Spinal cord (tissue), 10 donors: ENCODE measurements around the gene TRAF3IP3. TPM values are rescaled to one million over a fixed set of nuclear protein-coding genes. Genes with fewer than 3 reads are reported as not detected.
A peak's percentile ranks its signal among the peaks of the same experiment; 100 is the strongest.
"Not testable (repeated sequence)": the region's sequence is repeated elsewhere in the genome, so short reads cannot be mapped to it uniquely, and the experiment has no call there.

ENCODE experiments used
- DNase-seq, 6 donors: peaks; one replicate each; pipeline versions ENCODE4 v3.0.0 to v3.0.0-alpha.2; 2013 to 2015; ENCODE audit warnings: low spot score in 6 of 6, low read depth in 4 of 6
- H3K27ac ChIP-seq: one replicate; pipeline ENCODE4 v1.5.1; 2013; ENCODE audit warnings: low read depth, low read length, control low read depth
- H3K27me3 ChIP-seq: one replicate; pipeline ENCODE4 v1.6.1; 2013; ENCODE audit warnings: low read length; ENCODE audit not compliant: control insufficient read depth, insufficient read depth
- H3K36me3 ChIP-seq: one replicate; pipeline ENCODE4 v1.6.1; 2013; ENCODE audit warnings: low read length; ENCODE audit not compliant: control insufficient read depth, insufficient read depth
- H3K4me1 ChIP-seq: one replicate; pipeline ENCODE4 v1.6.1; 2013; ENCODE audit warnings: low read length; ENCODE audit not compliant: control insufficient read depth, insufficient read depth
- H3K4me3 ChIP-seq: one replicate; pipeline ENCODE4 v1.5.1; 2013; ENCODE audit warnings: low read depth, low read length, control low read depth
- H3K9me3 ChIP-seq: one replicate; pipeline ENCODE4 v1.6.1; 2013; ENCODE audit warnings: low read length; ENCODE audit not compliant: control insufficient read depth, insufficient read depth
- WGBS: methylation state at CpG from one replicate; pipeline ENCODE4 v1.1.5; 2013; ENCODE audit warnings: missing lambda C conversion rate; ENCODE audit not compliant: insufficient coverage; 5-methylcytosine and 5-hydroxymethylcytosine counted together
- polyA plus RNA-seq, 2 donors: library from polyadenylated mRNA; unstranded; fragments of 120-200 nt; gene quantifications; one replicate each; pipeline ENCODE4 v1.2.1, GENCODE V29; 2013; ENCODE audit not compliant: insufficient read length in 2 of 2
- total RNA-seq, 2 donors: library from RNA; depleted of rRNA in 1 of 2; stranded (reverse); fragments of 120-200 nt in 1 of 2; fragments of >200 nt in 1 of 2; gene quantifications; one replicate each; pipeline versions ENCODE4 v1.2.3 to v1.2.4, GENCODE V29; 2013 to 2014
- donor health status: healthy.

TRAF3IP3 gene
- total and polyA plus RNA-seq, 4 donors = 0.95 to 2.8 (median 1.5) TPM

GRCh38 chr1:209787551-209787950 lies 31.7 kb downstream of the TRAF3IP3 start:
- Histone ChIP-seq H3K4me3 (no peak overlapping the region), H3K27me3 (peaks cover 51% of the 10 kb centered on the region), H3K9me3 (no peaks in the 10 kb centered on the region), H3K36me3 (no peaks in the 10 kb centered on the region), H3K4me1 (peaks cover 11% of the 10 kb centered on the region), H3K27ac (peak overlapping the region; percentile 19)
- DNase-seq = peak in 1 of 6 donors; percentile 27
- WGBS = no CpG with 5 or more reads among the region's 2 CpGs

- Histone ChIP-seq H3K36me3 (no peaks in the 10 kb centered on the region), H3K4me3 (no peak overlapping the region), H3K27ac (no peak overlapping the region), H3K27me3 (peaks cover 51% of the 10 kb centered on the region), H3K4me1 (no peaks in the 10 kb centered on the region), H3K9me3 (no peaks in the 10 kb centered on the region)
- no CpG with 5 or more reads among the region's 1 CpG for WGBS
- DNase-seq = no peak
Observed at GRCh38 chr1:209789245-209789644, 33.4 kb downstream of the TRAF3IP3 start.

GRCh38 chr1:209790286-209791193 lies 34.7 kb downstream of the TRAF3IP3 start:
- H3K27me3 ChIP-seq = peaks cover 56% of the 10 kb centered on the region
- WGBS = 83% methylated on average over 8 of the region's 10 CpGs

GRCh38 chr1:209791920-209792319 lies 36.1 kb downstream of the TRAF3IP3 start:
- Histone ChIP-seq H3K27ac (no peak overlapping the region), H3K9me3 (no peaks in the 10 kb centered on the region), H3K27me3 (peaks cover 53% of the 10 kb centered on the region), H3K4me3 (no peak overlapping the region), H3K36me3 (no peaks in the 10 kb centered on the region), H3K4me1 (no peaks in the 10 kb centered on the region)
- WGBS = 0% methylated on average over 1 of the region's 1 CpG
- no peak for DNase-seq

More at GRCh38 chr1:209790286-209791193, 34.7 kb downstream of the TRAF3IP3 start:
- no peak for DNase-seq
- H3K27ac ChIP-seq = no peak overlapping the region
- no peak overlapping the region for H3K4me3 ChIP-seq
- no peaks in the 10 kb centered on the region for H3K9me3 ChIP-seq
- H3K36me3 ChIP-seq = no peaks in the 10 kb centered on the region
- no peaks in the 10 kb centered on the region for H3K4me1 ChIP-seq

GRCh38 chr1:209793711-209794110 lies 37.9 kb downstream of the TRAF3IP3 start:
- not testable (repeated sequence) for H3K36me3 ChIP-seq, H3K4me1 ChIP-seq, H3K4me3 ChIP-seq, DNase-seq, H3K27ac ChIP-seq, H3K9me3 ChIP-seq
- no CpG with 5 or more reads among the region's 3 CpGs for WGBS
- peaks cover 53% of the 10 kb centered on the region for H3K27me3 ChIP-seq

- peaks cover 23% of the 10 kb centered on the region for H3K27me3 ChIP-seq
- H3K4me3 ChIP-seq = no peak overlapping the region
- no peaks in the 10 kb centered on the region for H3K4me1 ChIP-seq
- H3K9me3 ChIP-seq = no peaks in the 10 kb centered on the region
- no peak for DNase-seq
- 68% methylated on average over 5 of the region's 9 CpGs for WGBS
- H3K27ac ChIP-seq = no peak overlapping the region
- no peaks in the 10 kb centered on the region for H3K36me3 ChIP-seq
Observed at GRCh38 chr1:209797978-209798639, 42.3 kb downstream of the TRAF3IP3 start.

GRCh38 chr1:209800984-209801834 lies 45.4 kb downstream of the TRAF3IP3 start:
- no peak overlapping the region for H3K27ac ChIP-seq
- H3K36me3 ChIP-seq = no peaks in the 10 kb centered on the region
- no peak overlapping the region for H3K4me3 ChIP-seq
- peaks cover 7% of the 10 kb centered on the region for H3K4me1 ChIP-seq
- peak in 1 of 6 donors; percentile 28 for DNase-seq
- no peaks in the 10 kb centered on the region for H3K9me3 ChIP-seq
- no CpG with 5 or more reads among the region's 5 CpGs for WGBS
- H3K27me3 ChIP-seq = peaks cover 42% of the 10 kb centered on the region

- Histone ChIP-seq H3K36me3 (no peaks in the 10 kb centered on the region), H3K9me3 (no peaks in the 10 kb centered on the region), H3K27me3 (peaks cover 44% of the 10 kb centered on the region), H3K4me3 (no peak overlapping the region), H3K4me1 (peaks cover 8% of the 10 kb centered on the region), H3K27ac (no peak overlapping the region)
- WGBS = no CpG with 5 or more reads among the region's 4 CpGs
- no peak for DNase-seq
Observed at GRCh38 chr1:209802117-209802779, 46.4 kb downstream of the TRAF3IP3 start.

GRCh38 chr1:209802780-209803152 lies 46.9 kb downstream of the TRAF3IP3 start:
- H3K27ac ChIP-seq = no peak overlapping the region
- no peaks in the 10 kb centered on the region for H3K36me3 ChIP-seq

More at GRCh38 chr1:209802780-209803152, 46.9 kb downstream of the TRAF3IP3 start:
- 40% methylated on average over 1 of the region's 4 CpGs for WGBS
- H3K9me3 ChIP-seq = no peaks in the 10 kb centered on the region
- DNase-seq = no peak
- H3K27me3 ChIP-seq = peaks cover 40% of the 10 kb centered on the region
- H3K4me1 ChIP-seq = peaks cover 8% of the 10 kb centered on the region
- no peak overlapping the region for H3K4me3 ChIP-seq
